Measurements from ENCODE around the gene EVX2. TPM values are rescaled to one million over a fixed set of nuclear protein-coding genes. Genes with fewer than 3 reads are reported as not detected.

The EVX2 gene
- total RNA-seq, 1 experiment from 2014 or later = not detected

- no TSS peak for BruUV-seq (replicated peaks)
- no peaks in the 10 kb centered on the region for H3K36me3 ChIP-seq (ENCODE audit: low read depth)
- CTCF ChIA-PET = no interaction called here
- no peaks in the 10 kb centered on the region for H3K9me3 ChIP-seq (ENCODE audit: insufficient read depth, low read depth)
- H3F3A ChIP-seq (ENCODE audit: insufficient read depth, low read depth) = no peaks in the 10 kb centered on the region
- intact Hi-C loops (cut with micrococcal nuclease; ENCODE audit: unreplicated experiment) = loop anchor here (10.0 kb wide), 1 partner anchor 1630 kb away; no protein-coding TSS in a partner anchor
- DNase-seq = no peak
- H2AFZ ChIP-seq = 0 out of 2 replicates have a peak overlapping the region, but pooled peaks have one; percentile 11
- no peaks in the 10 kb centered on the region for H4K20me1 ChIP-seq (ENCODE audit: insufficient read depth)
- H3K4me2 ChIP-seq = no peak overlapping the region
- TF ChIP-seq EZH2 (IDR thresholded peaks at IDR 0.05; ENCODE audit: low read depth) (no peak), CTCF (conservative IDR thresholded peaks at IDR 0.05) (no peak)
- POLR2A ChIA-PET (ENCODE audit: unreplicated experiment) = interaction anchor here (0.6 to 0.7 kb wide), 2 partner anchors 918 to 1111 kb away, joined by 7 to 9 read pairs; no protein-coding TSS in a partner anchor
- H3K9me2 ChIP-seq (ENCODE audit: insufficient read depth) = no peaks in the 10 kb centered on the region
- peaks cover 64% of the 10 kb centered on the region for H3K27me3 ChIP-seq (ENCODE audit: insufficient read depth, low read depth)
- no peaks in the 10 kb centered on the region for H3K79me2 ChIP-seq (ENCODE audit: low read depth)
- H3K4me3 ChIP-seq = no peak overlapping the region
- H3K4me1 ChIP-seq (replicated peaks; ENCODE audit: insufficient read depth) = peaks cover 13% of the 10 kb centered on the region; the same call in 1 of the 2 replicates
- H3K27ac ChIP-seq = no peak overlapping the region
Observed at GRCh38 chr2:176094349-176094748, 10.6 kb upstream of the EVX2 start.

GRCh38 chr2:176093898-176094249 lies 10.1 kb upstream of the EVX2 start:
- Histone ChIP-seq H3K79me2 (ENCODE audit: low read depth) (no peaks in the 10 kb centered on the region), H3K4me2 (no peak overlapping the region), H3K4me1 (replicated peaks; ENCODE audit: insufficient read depth) (peaks cover 13% of the 10 kb centered on the region; the same call in 1 of the 2 replicates), H3K9me3 (ENCODE audit: insufficient read depth, low read depth) (no peaks in the 10 kb centered on the region), H3K27ac (no peak overlapping the region), H4K20me1 (ENCODE audit: insufficient read depth) (no peaks in the 10 kb centered on the region), H3K4me3 (no peak overlapping the region), H3K9me2 (ENCODE audit: insufficient read depth) (no peaks in the 10 kb centered on the region), H3F3A (ENCODE audit: insufficient read depth, low read depth) (no peaks in the 10 kb centered on the region), H2AFZ (no peak overlapping the region), H3K27me3 (ENCODE audit: insufficient read depth, low read depth) (peaks cover 68% of the 10 kb centered on the region), H3K36me3 (ENCODE audit: low read depth) (no peaks in the 10 kb centered on the region)
- POLR2A ChIA-PET (ENCODE audit: unreplicated experiment) = interaction anchor here (0.6 to 0.7 kb wide), 2 partner anchors 829 to 917 kb away, joined by 3 to 9 read pairs; no protein-coding TSS in a partner anchor
- intact Hi-C loops (cut with micrococcal nuclease; ENCODE audit: unreplicated experiment) = loop anchor here (10.0 kb wide), 1 partner anchor 1629 kb away; no protein-coding TSS in a partner anchor
- CTCF ChIA-PET = no interaction called here
- no TSS peak for BruUV-seq (replicated peaks)
- no peak for TF ChIP-seq EZH2 (IDR thresholded peaks at IDR 0.05; ENCODE audit: low read depth)
- TF ChIP-seq CTCF (conservative IDR thresholded peaks at IDR 0.05) = no peak
- DNase-seq = no peak

GRCh38 chr2:176093145-176093897 lies 9.6 kb upstream of the EVX2 start:
- ChIA-PET POLR2A (ENCODE audit: unreplicated experiment) (interaction anchor here (0.6 kb wide), 1 partner anchor 829 kb away, joined by 3 read pairs; no protein-coding TSS in a partner anchor), CTCF (no interaction called here)
- BruUV-seq (replicated peaks) = no TSS peak
- Histone ChIP-seq H3K27ac (no peak overlapping the region), H3K36me3 (ENCODE audit: low read depth) (no peaks in the 10 kb centered on the region), H2AFZ (no peak overlapping the region), H3K79me2 (ENCODE audit: low read depth) (no peaks in the 10 kb centered on the region), H3F3A (ENCODE audit: insufficient read depth, low read depth) (no peaks in the 10 kb centered on the region), H3K4me1 (replicated peaks; ENCODE audit: insufficient read depth) (peaks cover 13% of the 10 kb centered on the region; the same call in 1 of the 2 replicates), H3K27me3 (ENCODE audit: insufficient read depth, low read depth) (peaks cover 74% of the 10 kb centered on the region), H3K4me3 (no peak overlapping the region), H4K20me1 (ENCODE audit: insufficient read depth) (no peaks in the 10 kb centered on the region), H3K9me3 (ENCODE audit: insufficient read depth, low read depth) (no peaks in the 10 kb centered on the region), H3K9me2 (ENCODE audit: insufficient read depth) (no peaks in the 10 kb centered on the region), H3K4me2 (no peak overlapping the region)
- TF ChIP-seq CTCF (conservative IDR thresholded peaks at IDR 0.05) = no peak
- no peak for TF ChIP-seq EZH2 (IDR thresholded peaks at IDR 0.05; ENCODE audit: low read depth)
- no peak for DNase-seq
- intact Hi-C loops (cut with micrococcal nuclease; ENCODE audit: unreplicated experiment) = loop anchor here (10.0 kb wide), 1 partner anchor 1629 kb away; no protein-coding TSS in a partner anchor
